ENCODE data around the gene VTI1A. TPM values are rescaled to one million over a fixed set of nuclear protein-coding genes. Genes with fewer than 3 reads are reported as not detected.

Gene VTI1A
- total RNA-seq, 2 donors from 2014 or later, result 53.3 to 57.5 TPM

- Histone ChIP-seq H3K27ac (no peak overlapping the region), H3K9me3 (no peaks in the 10 kb centered on the region), H3K36me3 (no peaks in the 10 kb centered on the region), H3K27me3 (replicated peaks; ENCODE audit: insufficient read depth) (no peaks in the 10 kb centered on the region), H3K4me1 (replicated peaks) (no peaks in the 10 kb centered on the region), H3K4me3 (no peak overlapping the region)
- intact Hi-C loops (cut with DNase I), result no loop called here
- TF ChIP-seq CTCF (IDR thresholded peaks at IDR 0.05) (no peak), POLR2AphosphoS5 (IDR thresholded peaks at IDR 0.05) (no peak), POLR2A (IDR thresholded peaks at IDR 0.05) (no peak)
- DNase-seq (ENCODE audit: low spot score), result no peak
Observed at GRCh38 chr10:112778579-112778978, 331.6 kb downstream of the VTI1A start.

GRCh38 chr10:112779025-112779770 is 332.2 kb downstream of the VTI1A start:
- Histone ChIP-seq H3K36me3 (no peaks in the 10 kb centered on the region), H3K4me1 (replicated peaks) (no peaks in the 10 kb centered on the region), H3K4me3 (no peak overlapping the region), H3K9me3 (no peaks in the 10 kb centered on the region), H3K27me3 (replicated peaks; ENCODE audit: insufficient read depth) (no peaks in the 10 kb centered on the region), H3K27ac (no peak overlapping the region)
- DNase-seq (ENCODE audit: low spot score), result no peak
- 29% methylated on average over 7 of the region's 7 CpGs for WGBS
- TF ChIP-seq POLR2AphosphoS5 (IDR thresholded peaks at IDR 0.05) (no peak), CTCF (IDR thresholded peaks at IDR 0.05) (no peak), POLR2A (IDR thresholded peaks at IDR 0.05) (no peak)
- intact Hi-C loops (cut with DNase I), result no loop called here

DNA sequence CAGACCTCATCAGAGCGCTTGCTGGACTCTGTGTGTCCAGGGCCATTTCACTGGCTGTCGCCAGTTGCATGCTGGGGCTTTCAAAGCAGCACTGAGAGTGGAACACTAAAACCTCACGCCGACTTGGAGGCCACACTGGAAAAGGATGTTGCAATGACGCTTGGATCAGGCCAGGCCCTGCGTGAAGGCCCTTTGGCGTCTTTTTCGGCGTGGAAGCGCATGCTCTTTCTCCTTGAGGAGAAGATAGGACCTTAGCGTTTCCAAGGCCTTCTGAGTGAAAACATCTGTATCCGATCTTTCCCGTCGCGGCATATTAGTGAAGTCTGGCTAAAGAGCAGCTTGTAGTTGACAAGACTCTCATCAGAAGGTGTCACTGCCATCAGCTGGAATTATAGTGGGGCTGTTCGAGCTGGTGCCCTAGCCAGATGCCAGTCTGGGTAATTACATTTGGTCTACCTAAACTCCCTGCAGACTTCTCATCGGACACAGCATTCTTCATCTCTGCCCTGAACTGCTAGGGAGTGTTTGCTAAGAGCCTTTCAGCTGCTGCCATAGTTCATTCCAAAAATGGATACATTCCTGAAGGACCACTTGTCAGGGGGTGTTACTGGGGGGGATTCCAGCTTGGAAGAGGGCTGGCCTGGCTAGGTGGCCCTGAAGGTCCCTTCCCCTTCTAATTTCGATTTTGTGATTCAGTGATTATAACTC is 335.3 kb downstream of the VTI1A start:
- 95% methylated on average over 18 of the region's 18 CpGs for WGBS
- Histone ChIP-seq H3K27ac (no peak overlapping the region), H3K36me3 (no peaks in the 10 kb centered on the region), H3K4me1 (replicated peaks) (no peaks in the 10 kb centered on the region), H3K27me3 (replicated peaks; ENCODE audit: insufficient read depth) (no peaks in the 10 kb centered on the region), H3K4me3 (no peak overlapping the region), H3K9me3 (no peaks in the 10 kb centered on the region)
- intact Hi-C loops (cut with DNase I), result no loop called here
- no peak for TF ChIP-seq POLR2AphosphoS5 (IDR thresholded peaks at IDR 0.05)
- no peak for TF ChIP-seq POLR2A (IDR thresholded peaks at IDR 0.05)
- no peak for TF ChIP-seq CTCF (IDR thresholded peaks at IDR 0.05)
- DNase-seq (ENCODE audit: low spot score), result no peak

DNA sequence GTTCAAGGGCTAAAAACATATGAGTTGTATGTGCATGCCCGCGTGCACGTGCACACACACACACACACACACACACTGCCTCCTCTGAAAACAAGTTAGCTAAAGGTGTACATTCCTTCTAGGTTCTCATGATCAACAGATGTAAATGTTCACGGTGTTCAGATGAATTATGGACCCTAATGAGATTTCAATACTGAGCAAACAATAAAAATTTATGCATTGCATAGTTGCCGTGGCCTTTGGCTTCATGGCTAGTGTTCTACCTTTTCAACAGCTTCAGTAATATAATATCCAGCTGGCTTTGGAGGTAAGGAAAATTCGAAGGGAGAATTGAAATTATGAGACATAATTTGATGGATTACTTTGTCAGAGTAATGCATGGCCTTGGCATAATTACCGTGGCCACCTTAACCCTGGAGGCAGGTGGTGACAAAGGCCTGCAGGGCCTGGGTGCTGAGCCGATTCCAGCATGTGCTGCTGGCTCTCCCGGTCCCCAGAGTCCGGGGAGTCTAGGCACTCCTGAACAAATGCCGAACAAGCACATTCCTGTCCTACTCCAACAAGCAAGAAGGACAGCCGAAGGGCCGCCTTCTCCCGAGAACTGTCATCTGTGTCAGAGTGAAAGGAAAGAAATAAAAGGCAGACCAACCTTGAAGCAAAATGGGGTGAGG is 336.5 kb downstream of the VTI1A start:
- no peak for DNase-seq (ENCODE audit: low spot score)
- H3K27ac ChIP-seq, result no peak overlapping the region
- 62% methylated on average over 14 of the region's 14 CpGs for WGBS

More for the DNA sequence above, 336.5 kb downstream of the VTI1A start:
- intact Hi-C loops (cut with DNase I), result no loop called here
- no peaks in the 10 kb centered on the region for H3K9me3 ChIP-seq
- H3K4me1 ChIP-seq (replicated peaks), result no peaks in the 10 kb centered on the region
- H3K36me3 ChIP-seq, result no peaks in the 10 kb centered on the region
- TF ChIP-seq POLR2A (IDR thresholded peaks at IDR 0.05) (no peak), POLR2AphosphoS5 (IDR thresholded peaks at IDR 0.05) (no peak), CTCF (IDR thresholded peaks at IDR 0.05) (no peak)
- no peak overlapping the region for H3K4me3 ChIP-seq
- no peaks in the 10 kb centered on the region for H3K27me3 ChIP-seq (replicated peaks; ENCODE audit: insufficient read depth)
